ENCODE data around the gene PDX1.

DNA sequence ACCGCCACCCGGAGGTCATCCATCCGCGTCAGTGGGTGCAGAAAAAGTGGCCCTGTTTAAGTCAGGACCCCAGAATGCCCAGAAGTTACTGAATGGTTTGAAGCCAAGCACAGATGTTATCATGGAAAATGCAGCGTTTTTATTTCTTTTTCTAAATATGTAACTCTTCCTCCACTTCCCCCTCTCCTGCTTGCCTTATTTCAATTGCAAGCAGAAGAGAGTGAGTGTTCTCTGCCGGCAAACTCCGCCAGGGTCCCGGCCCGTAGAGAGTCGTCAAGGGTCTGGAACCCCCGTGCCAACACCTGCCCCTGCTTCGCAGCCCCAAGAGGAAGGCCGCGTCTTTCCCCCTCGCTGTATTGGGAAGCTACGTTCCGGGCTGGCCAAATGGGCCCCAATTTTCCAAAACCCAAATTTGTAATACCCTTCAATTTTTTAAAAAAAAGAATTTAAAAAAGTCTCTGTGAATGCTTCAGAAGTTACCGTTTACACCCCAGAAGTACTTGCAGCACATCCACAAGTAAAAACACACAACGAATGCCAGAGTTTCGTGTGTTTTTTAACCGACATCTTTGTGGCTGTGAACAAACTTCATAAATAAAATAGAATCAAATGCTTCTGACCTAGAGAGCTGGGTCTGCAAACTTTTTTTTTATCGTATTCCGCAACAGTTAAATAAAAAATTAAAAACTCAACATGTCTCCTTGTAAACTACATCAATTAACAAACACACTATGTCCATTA lies 712 bp upstream of the PDX1 start:
- TF ChIP-seq, protein P1, sequence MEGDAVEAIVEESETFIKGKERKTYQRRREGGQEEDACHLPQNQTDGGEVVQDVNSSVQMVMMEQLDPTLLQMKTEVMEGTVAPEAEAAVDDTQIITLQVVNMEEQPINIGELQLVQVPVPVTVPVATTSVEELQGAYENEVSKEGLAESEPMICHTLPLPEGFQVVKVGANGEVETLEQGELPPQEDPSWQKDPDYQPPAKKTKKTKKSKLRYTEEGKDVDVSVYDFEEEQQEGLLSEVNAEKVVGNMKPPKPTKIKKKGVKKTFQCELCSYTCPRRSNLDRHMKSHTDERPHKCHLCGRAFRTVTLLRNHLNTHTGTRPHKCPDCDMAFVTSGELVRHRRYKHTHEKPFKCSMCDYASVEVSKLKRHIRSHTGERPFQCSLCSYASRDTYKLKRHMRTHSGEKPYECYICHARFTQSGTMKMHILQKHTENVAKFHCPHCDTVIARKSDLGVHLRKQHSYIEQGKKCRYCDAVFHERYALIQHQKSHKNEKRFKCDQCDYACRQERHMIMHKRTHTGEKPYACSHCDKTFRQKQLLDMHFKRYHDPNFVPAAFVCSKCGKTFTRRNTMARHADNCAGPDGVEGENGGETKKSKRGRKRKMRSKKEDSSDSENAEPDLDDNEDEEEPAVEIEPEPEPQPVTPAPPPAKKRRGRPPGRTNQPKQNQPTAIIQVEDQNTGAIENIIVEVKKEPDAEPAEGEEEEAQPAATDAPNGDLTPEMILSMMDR (IDR thresholded peaks at IDR 0.05 in 4 of 5, conservative IDR thresholded peaks at IDR 0.05 in 1 of 5), result no peak
- TF ChIP-seq POLR2A (IDR thresholded peaks at IDR 0.05), result no peak

Measured in gastrocnemius medialis (tissue), 4 donors.